Ammon's horn (tissue), 1 donor: Measurements from ENCODE around the gene NDUFB11.
"Not testable (repeated sequence)": the region's sequence is repeated elsewhere in the genome, so short reads cannot be mapped to it uniquely, and the experiment has no call there.

Experiments used
- DNase-seq: peaks from one replicate; pipeline ENCODE4 v3.0.0-alpha.2; 2016; ENCODE audit warnings: low spot score

NDUFB11 gene

GRCh38 chrX:47146936-47147859, 2.7 kb upstream of the NDUFB11 start:
- no peak for DNase-seq

- no peak for DNase-seq
These were observed 1.8 kb upstream of the NDUFB11 start for GRCh38 chrX:47146121-47146935.

- DNase-seq = no peak
These were observed 1.1 kb upstream of the NDUFB11 start for GRCh38 chrX:47145395-47146120.

- peak; percentile 37 for DNase-seq
These were observed 442 bp downstream of the NDUFB11 start for GRCh38 chrX:47143894-47144625.

- DNase-seq = no peak
These were observed 6.3 kb downstream of the NDUFB11 start for GRCh38 chrX:47138171-47138570.

GRCh38 chrX:47135650-47136049, 8.9 kb downstream of the NDUFB11 start:
- DNase-seq = not testable (repeated sequence)

GRCh38 chrX:47133493-47133892, 11.0 kb downstream of the NDUFB11 start:
- no peak for DNase-seq

- DNase-seq = no peak
These were observed 14.6 kb downstream of the NDUFB11 start for GRCh38 chrX:47129899-47130358.

GRCh38 chrX:47129157-47129898, 15.2 kb downstream of the NDUFB11 start:
- peak; percentile 96 for DNase-seq

GRCh38 chrX:47124466-47124865, 20.0 kb downstream of the NDUFB11 start:
- DNase-seq = not testable (repeated sequence)

GRCh38 chrX:47116551-47117110, 27.9 kb downstream of the NDUFB11 start:
- not testable (repeated sequence) for DNase-seq

GRCh38 chrX:47112316-47112954, 32.1 kb downstream of the NDUFB11 start:
- DNase-seq = peak; percentile 8

- DNase-seq = not testable (repeated sequence)
These were observed 33.4 kb downstream of the NDUFB11 start for GRCh38 chrX:47110936-47111615.

GRCh38 chrX:47101206-47101605, 43.3 kb downstream of the NDUFB11 start:
- DNase-seq = no peak

GRCh38 chrX:47098338-47099094, 46.0 kb downstream of the NDUFB11 start:
- no peak for DNase-seq

- no peak for DNase-seq
These were observed 47.5 kb downstream of the NDUFB11 start for GRCh38 chrX:47097018-47097417.

GRCh38 chrX:47093860-47094259, 50.6 kb downstream of the NDUFB11 start:
- DNase-seq = no peak

GRCh38 chrX:47093248-47093647, 51.3 kb downstream of the NDUFB11 start:
- DNase-seq = peak; percentile 37
